Epidermal melanocyte (primary cell): ENCODE measurements around the gene RFXAP.
A peak's percentile ranks its signal among the peaks of the same experiment; 100 is the strongest.
"Not testable (repeated sequence)": the region's sequence is repeated elsewhere in the genome, so short reads cannot be mapped to it uniquely, and the experiment has no call there.

Experiments used
- DNase-seq: peaks from one replicate; pipeline ENCODE4 v3.0.0; 2011; ENCODE audit warnings: low spot score; ENCODE audit not compliant: insufficient read length

The RFXAP gene, protein sequence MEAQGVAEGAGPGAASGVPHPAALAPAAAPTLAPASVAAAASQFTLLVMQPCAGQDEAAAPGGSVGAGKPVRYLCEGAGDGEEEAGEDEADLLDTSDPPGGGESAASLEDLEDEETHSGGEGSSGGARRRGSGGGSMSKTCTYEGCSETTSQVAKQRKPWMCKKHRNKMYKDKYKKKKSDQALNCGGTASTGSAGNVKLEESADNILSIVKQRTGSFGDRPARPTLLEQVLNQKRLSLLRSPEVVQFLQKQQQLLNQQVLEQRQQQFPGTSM

DNA sequence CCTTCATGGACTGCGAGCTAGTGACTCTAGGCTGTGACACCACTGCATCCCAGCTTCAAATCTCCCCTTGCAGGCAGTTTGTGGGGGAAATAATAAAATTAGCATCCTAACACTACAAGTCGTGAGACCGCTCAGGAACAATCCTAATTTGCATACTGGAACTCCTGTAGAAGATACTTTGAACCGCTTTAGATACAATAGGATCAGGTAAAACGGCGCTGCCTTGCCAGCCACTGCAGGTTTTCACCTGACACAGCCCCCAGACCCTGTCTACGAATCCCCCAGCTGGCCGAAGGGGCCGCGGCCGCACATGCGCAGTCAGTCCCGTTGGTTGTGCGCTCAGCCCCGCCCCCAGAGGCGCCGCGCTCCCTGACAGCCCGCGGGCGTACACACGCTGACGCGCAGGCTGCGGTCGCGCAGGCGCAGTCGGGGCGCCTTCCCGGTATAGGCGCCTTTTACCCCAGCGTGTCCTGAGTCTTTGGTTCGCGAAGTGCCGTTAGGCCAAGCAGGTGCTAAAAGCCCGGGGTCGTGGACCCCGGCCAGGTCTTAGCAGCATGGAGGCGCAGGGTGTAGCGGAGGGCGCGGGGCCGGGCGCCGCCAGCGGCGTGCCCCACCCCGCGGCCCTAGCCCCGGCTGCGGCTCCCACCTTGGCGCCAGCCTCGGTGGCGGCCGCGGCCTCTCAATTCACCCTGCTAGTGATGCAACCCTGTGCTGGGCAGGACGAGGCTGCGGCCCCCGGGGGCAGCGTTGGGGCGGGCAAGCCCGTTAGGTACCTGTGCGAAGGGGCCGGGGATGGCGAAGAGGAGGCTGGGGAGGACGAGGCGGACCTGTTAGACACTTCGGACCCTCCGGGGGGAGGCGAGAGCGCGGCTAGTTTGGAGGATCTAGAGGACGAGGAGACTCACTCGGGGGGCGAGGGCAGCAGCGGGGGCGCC, at the start of gene RFXAP:
Gene RFXAP (plus strand): TSS at position 419 of the 935 bp plus-strand sequence. CDS start 136 bp downstream, at position 555.
- peak; percentile 74 for DNase-seq

DNA sequence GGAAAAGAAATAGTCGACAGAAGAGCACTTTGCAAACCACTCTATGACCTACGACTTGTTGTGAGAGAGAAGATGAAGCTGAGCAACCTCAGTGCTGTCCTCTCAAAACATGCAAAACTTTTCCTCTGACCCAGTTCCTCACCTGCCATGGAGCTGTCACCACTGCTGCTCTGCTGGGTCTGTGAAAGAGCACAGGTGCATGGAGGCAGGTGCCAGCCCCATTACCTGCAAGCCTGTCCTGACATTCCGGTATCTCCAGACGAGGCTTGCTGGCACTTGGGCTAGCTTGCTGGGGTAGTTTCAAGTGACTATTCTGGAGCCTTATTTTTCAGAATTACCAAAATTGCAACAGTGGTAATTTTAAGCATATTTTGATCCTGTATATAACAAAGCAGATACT, 49.5 kb upstream of the RFXAP start:
- DNase-seq, result no peak

DNA sequence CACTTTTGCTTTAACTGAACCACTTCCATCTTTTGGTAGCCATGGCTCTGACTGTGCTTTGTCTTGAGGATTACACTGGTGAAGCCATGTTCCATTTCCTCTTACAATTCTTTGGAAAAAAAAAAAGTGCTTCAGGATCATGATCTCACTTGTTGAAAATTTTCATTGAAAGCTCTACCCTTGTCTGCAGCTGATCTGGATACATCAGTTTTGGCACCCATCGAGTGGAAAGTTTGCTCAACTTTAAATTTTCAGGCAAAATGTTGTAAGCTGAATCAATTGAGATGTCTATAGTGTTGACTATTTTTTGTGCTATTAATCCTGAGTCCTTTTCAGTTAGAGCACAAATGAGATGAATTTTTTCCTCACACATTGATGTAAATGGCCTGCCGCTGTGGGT, 48.3 kb upstream of the RFXAP start:
- DNase-seq, result no peak

DNA sequence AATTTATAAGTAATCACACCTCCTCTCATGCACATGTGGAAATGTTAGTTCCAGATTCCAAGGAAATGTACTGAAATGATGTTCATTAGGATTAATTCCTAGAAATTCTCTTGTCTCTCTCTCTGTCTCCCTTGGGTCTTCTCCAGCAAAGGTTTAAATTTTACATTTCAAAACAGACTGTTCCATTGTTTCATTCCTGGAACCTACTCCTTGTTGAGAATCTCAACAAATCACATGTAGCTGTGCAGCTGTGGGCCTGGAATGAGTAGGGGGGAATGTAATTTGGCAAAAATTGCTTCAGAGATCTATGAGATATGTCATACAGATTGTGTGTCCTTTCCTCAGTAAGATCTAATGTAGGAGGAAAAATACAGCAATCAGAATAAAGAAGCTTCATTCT, 46.2 kb upstream of the RFXAP start:
- DNase-seq, result no peak

DNA sequence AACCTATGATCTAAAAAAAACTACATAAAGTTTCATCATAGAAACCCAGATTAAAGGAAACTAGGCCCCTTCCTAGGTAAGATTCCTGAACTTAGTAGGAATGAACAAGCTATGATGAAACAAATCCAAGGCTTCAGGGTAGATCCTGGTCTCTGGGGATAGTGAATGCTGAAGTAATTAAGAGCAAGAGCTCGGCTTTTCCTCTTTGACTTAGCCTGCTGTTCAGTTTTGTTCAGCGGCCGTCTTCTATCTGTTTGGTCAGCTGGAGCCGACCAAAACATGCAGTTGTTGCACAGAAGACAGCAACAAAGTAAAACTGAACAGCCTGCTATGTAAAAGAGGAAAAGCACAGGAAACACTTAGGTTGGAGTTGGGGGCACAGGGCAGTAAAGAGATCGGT, 44.1 kb upstream of the RFXAP start:
- no peak for DNase-seq

DNA sequence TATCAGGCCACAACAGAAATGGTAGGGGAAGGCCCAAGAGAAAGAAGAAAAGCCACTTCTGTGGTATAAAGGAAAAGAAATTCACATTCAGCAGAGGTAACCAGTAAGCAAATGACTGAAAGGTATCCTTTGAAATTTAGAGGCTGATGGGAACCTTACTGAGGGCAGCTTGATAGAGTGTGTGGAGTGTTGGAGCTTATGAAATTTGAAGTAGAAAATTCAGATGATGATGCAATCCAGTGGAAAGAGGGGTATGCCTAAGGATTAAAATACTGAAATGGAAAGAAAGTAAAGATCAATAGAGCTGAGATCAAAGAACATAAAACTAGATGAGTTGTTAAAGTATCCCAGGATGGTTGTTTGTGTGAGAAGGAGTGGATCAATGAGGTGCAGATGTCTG, 42.8 kb upstream of the RFXAP start:
- no peak for DNase-seq

DNA sequence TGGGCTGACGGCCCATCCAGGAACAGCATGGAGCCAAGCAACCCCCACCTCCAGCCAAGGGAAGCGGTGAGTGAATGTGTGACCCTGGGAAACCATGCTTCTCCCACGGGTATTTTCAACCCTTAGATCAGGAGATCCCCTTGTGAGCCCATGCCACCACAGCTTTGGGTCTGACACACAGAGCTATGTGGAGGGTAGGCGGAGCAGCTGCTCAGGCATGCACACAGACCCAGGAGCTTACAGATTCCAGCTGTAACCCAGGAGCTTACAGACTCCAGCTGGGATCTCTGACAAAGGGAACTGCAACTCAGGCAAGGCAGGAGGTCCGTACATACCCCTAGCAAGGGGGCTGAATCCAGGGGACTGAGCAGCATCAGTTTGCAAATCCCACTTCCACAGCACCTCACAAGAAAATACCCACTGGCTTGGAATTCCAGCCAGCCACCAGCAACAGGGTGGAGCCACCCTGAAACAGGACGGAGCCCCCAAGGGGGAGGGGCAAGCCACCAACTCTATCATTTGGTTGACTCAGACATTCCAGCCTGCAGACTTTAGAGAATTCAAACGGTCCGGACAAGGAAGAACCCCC, 40.8 kb upstream of the RFXAP start:
- DNase-seq, result no peak

DNA sequence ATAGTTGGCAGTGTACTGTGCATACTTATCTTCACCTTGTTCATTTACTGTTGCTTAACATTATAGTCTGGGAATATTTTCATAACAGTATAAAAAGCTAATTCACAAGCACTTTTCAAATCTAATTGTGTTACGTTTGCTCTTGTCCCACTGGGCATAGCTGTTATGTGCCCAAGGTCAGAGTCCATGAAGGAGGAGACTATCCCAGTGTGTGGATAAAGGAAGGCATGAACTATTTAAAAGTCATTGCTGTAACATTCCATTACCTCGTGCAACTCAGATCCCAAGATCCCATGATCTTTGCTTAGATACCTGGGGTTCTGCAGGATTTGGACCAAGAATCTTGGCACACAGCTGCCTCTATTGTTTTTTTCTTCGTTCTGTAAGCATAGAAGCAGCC, 35.1 kb upstream of the RFXAP start:
- no peak for DNase-seq

DNA sequence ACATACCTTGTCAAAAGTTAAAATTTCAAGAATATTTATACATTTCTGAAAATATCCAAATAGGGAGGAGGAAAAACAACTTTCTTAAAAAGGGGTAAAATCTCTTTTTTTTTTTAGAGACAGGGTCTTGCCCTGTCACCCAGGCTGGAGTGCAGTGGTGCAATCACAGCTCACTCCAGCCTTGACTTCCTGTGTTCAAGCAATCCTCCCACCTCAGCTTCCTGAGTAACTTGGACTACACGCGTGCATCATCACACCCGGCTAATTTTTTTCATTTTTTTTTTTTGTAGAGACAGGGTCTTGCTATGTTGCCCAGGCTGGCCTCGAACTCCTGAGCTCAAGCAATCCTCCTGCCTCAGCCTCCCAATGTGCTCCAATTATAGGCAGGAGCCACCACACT, 32.8 kb upstream of the RFXAP start:
- DNase-seq, result not testable (repeated sequence)

DNA sequence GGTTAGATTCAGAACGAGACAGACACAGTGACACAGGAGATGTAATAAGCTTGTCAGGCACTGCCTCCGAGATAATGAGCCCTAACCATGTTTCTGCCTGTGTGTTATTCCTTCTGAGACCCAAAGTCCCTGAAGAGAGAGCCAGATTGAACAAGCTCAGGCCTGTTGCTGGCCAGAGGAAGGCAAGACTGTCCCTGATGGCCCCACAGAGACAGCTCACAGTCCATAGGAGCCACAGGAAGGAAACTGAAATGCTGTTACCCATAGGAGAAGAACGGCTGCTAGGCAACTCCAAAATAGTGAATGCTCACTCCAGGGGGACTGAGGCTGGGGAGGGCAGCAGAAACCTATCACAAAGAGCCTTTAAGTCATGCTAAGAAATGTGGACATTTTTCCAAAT, 31.8 kb upstream of the RFXAP start:
- no peak for DNase-seq

DNA sequence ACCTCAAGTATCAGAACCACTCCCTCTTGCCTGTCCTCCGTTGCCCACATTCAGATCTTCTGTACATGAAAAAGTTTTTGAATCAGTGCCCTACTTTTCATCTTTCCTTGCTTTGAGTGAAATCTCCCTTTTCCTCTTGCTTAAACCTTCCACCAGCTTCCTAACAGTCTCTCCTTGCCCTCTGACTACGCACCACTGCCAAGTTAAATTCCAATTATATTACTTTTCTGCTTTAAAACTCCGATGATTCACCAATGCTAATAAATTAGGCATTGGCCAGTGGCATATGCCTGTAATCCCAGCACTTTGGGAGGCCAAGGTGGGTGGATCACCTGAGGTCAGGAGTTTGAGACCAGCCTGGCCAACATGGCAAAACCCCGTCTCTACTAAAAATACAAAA, 30.7 kb upstream of the RFXAP start:
- no peak for DNase-seq

DNA sequence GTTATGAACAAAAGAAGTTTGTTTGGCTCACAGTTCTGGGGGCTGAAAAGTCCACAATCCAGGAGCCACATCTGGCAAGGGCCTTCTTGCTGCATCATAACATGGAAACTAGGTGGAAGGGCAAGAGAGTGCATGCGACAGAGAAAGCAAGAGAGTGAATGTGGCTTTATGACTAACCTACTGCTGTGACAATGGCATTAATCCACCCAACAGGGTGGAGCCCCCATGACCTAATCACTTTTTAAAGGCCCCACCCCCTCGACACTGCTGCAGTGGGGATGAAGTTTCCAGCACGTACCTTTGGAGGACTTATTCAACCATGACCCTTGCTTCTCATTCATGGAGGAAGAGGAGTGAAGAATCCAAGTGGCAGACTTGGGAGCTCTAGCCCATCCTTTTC, 30.0 kb upstream of the RFXAP start:
- no peak for DNase-seq

DNA sequence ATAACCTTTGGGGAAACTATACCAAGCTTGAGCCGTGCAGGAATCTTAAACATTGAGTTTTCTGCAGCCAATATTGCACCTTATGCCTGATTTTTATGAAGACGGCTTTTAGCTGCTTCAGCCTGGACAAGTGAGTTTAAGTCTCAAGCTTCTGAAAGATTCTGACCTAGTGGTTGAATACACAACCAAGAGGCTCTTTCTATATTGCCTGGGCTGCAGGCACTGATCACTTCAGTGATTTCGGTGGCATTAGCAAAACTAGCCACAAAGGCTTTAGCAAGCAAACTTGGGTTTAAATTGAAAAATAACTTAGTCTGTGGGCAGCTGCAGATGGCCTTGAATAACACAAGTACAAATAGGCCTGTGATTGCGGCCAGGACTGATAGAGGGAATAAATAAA, 29.3 kb upstream of the RFXAP start:
- no peak for DNase-seq

DNA sequence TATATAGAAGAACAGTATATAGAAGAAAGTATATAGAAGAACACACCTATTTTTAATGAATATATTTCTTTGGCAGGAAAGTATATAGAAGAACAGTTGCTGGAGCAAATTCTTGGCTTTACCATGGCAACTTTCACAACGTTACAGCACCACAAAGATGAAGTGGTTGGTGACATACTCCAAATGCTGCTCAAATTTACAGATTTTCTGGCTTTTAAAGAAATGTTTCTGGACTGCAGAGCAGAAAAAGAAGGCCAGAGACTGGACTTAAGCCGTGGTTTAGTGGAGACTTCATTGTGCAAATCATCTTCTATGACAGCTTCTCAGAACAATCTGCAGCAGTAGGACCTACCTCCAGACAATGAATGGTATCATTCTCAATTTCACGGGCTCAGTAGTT, 24.3 kb upstream of the RFXAP start:
- no peak for DNase-seq

DNA sequence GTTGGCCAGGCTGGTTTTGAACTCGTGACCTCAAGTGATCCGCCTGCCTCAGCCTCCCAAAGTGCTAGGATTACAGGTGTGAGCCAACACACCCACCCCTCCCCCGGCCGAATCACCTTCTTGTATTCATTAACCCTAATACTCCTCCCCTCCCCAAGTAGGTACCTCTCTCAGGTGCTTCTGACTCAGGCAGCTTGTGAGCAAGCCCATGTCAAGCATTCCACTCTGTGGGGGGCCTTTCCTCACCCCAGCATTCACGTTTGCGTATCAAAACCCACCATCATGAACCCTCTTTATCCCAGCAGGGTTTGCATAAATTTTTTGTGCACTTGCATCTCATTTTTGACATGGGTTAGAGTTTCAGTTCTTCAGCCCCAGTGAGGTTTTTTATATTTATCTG, 23.6 kb upstream of the RFXAP start:
- no peak for DNase-seq

DNA sequence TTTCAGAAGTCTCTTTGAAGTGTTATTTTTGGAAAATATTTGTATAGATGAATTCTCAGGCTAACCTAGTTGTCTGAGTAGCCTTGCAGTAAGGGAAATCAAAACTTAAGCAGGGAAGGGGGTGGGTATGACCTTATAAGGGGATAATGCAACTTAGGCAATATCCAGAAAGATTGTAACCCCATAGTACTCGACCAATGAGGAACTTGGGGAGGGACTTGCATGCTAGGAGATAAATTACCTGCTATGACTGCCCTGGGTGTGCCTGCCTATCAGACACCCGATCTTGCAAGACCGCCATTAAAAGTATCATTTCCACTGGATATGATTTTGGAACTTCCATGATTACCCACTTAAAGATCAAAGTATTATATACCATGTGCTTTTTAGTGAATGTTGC, 23.0 kb upstream of the RFXAP start:
- no peak for DNase-seq

DNA sequence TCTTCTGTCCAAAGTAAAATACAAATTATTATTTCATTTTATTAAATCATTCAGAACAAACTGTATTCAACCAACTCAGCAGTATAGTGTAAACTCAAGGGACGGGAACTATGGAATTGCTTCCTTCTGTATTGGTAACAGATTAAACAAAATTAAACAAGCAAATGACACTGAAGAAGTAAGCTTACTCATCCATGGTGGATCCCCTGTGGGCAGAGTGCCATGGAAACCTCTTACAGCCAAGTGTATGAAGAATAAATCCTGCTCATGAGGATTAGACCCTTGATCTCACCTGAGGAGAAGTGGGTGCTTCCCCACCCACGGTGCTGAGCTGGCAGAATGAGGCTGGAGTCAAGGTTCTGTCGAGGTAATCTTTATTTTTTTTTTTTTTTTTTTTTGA, 18.0 kb upstream of the RFXAP start:
- no peak for DNase-seq

DNA sequence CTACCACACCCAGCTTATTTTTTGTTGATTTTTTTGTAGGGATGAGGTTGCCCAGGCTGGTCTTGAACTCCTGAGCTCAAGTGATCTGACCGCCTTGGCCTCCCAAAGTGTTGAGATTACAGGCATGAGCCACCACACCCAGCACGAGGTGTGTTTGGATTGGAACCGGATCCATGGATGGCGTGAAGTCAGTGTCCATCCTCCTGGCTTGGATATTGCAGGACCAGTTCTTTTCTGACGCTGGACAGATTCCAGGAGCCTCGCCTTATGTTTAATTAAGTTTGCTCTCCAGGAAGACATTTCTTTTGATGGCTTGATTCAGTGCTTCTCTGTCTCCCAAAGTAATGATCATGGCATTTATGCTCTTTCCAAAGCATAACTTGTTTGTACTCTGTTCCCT, 14.4 kb upstream of the RFXAP start:
- DNase-seq, result no peak

DNA sequence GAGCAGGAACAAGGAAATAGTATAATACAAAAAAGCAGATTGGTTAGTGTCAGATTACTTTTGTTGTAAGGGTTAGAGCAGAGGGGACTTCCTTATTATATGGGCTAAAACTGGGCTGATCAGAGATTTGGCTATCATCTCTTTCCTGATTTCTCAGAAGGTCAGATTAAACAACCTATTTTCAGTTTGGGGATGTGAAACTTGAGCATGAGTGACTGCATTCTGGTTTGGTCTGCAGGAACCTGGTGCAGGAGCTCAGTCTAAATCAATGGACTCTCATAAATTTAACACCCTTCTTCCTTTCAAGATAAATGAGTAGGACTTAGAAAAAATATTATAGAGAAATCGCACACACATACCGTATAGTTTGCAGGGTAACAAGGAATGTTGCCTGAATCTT, 12.9 kb upstream of the RFXAP start:
- no peak for DNase-seq

DNA sequence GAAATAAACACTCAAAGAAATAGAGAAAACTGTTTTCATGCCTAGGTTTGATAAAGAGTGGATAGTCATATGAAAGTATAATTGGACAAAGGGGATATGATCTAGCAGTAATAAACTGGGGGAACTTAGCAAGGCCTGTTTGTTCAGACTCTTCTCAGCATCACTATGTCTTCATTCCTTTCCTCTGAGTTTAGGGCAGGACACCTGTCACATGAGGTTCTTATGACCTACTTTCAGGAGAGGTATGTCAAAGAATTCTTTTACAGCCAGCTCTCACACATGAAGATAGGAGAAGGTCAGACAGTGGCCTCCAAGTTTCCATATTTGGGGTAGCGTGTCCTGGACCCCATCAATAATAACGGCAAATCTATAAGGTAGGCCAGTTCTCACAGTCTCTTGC, 11.4 kb upstream of the RFXAP start:
- no peak for DNase-seq

DNA sequence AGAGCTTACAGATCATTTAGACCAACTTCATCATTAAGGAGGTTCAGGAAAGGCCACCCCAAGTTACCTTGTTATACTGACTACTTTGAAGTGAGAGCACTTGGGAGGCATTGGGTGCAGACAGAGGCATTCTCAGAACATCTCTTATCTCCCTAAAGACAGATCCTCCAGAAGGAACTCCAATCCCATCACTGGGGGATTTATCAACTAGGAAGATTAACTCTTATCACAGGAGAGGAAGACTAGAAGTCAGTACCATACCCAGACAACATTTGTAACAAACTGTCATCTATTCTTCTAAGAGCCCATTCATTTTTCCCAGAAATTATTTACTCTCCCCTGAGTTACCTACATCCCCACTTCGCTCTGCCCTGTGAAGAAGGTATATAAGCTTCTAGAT, 5.8 kb upstream of the RFXAP start:
- DNase-seq, result no peak

DNA sequence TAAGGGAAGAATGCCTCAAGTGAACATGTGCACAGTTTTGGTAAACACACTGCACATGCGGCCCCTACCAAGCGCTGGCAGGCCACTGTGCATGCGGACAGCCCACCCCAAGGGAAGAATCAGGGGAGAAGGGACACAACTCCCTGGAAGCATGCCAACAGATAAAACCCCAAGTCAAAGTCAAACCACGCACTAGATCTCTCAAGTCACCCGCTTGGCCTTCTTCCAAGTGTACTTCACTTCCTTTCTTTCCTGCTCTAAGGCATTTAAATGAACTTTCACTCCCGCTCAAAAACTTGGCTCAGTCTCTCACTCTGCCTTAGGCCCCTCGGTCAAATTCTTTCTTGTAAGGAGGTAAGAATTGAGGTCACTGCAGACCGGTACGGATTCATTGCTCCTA, 4.6 kb upstream of the RFXAP start:
- DNase-seq, result no peak

DNA sequence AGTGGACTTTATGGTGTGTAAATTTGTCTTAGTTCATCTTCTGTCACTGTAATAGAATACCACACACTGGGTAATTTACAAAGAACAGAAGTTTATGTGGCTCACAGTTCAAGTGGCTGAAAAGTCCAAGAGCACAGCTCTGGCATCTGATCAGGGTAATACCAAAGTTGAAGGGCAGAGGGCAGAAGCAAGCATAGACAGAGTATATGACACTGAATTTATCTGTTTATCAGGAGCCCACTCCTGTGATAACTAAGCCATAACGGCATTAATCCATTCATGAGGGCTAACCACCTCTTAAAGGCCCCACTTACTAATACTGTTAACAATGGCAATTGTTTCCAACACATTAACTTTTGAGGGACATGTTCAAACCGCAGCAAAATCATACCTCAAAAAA, 4.0 kb upstream of the RFXAP start:
- DNase-seq, result no peak
